GM12878 (cell line): ENCODE data around the gene MTHFD1L. TPM values are rescaled to one million over a fixed set of nuclear protein-coding genes. Genes with fewer than 3 reads are reported as not detected.

ENCODE experiments used
- ATAC-seq: fragments of 200-7000 bp; cut with Tn5 transposase; 3 replicates; pipeline ENCODE4 v1.9.1; 2020; ENCODE audit warnings: mild to moderate bottlenecking, moderate library complexity
- BruUV-seq: library from RNA; stranded (reverse); fragments of 400-500 nt; replicated peaks from 2 replicates; lab custom pipeline; 2021; lab: Mats Ljungman, UMichigan
- CTCF ChIA-PET: fragments of 300-600 bp; sonication (Branson Sonifier 250); formaldehyde crosslinking; extraction: SDS; loops from one replicate; lab custom pipeline; 2021; ENCODE audit warnings: inconsistent platforms; lab: Yijun Ruan, JAX
- POLR2A ChIA-PET: fragments of 350-600 bp; formaldehyde crosslinking; extraction: SDS; loops from one replicate; lab custom pipeline; 2021; ENCODE audit warnings: inconsistent platforms; lab: Charles Lee
- RAD21 ChIA-PET: fragments of 300-600 bp; sonication (Branson Sonifier 250); formaldehyde crosslinking; loops from one replicate; lab custom pipeline; 2023; ENCODE audit warnings: antibody characterized with exemption; ENCODE audit not compliant: unreplicated experiment; lab: Charles Lee
- SMC1A ChIA-PET: fragments of 300-600 bp; sonication (Branson Sonifier 250); formaldehyde crosslinking; loops from one replicate; lab custom pipeline; 2023; ENCODE audit not compliant: unreplicated experiment, uncharacterized antibody; lab: Charles Lee
- DNase-seq: peaks from one replicate; pipeline ENCODE4 v3.0.0-alpha.2; 2011; ENCODE audit warnings: low read depth, low spot score
- FAIRE-seq: peaks from 3 replicates; lab custom pipeline; 2011; peaks lifted over from hg19 to GRCh38; lab: Jason Lieb, UNC
- H2AFZ ChIP-seq: 2 replicates; pipeline ENCODE4 v1.6.0; 2011; ENCODE audit warnings: low read depth, low read length, control low read depth; ENCODE audit not compliant: control insufficient read depth
- H3K27ac ChIP-seq: 2 replicates; pipeline ENCODE4 v1.5.1; 2011; ENCODE audit warnings: control low read depth; ENCODE audit not compliant: control insufficient read depth, insufficient read depth
- H3K27me3 ChIP-seq, 2 experiments: replicated peaks in 1 of 2; 2 replicates each; pipeline versions ENCODE4 v1.6.0 to v1.6.1; 2011; ENCODE audit warnings: low read length in 1 of 2; ENCODE audit not compliant: control insufficient read depth in 2 of 2, insufficient read depth in 2 of 2
- H3K36me3 ChIP-seq, 2 experiments: 2 replicates each; pipeline ENCODE4 v1.5.1; 2011; ENCODE audit warnings: low read length in 1 of 2; ENCODE audit not compliant: control insufficient read depth in 2 of 2, insufficient read depth in 2 of 2
- H3K4me1 ChIP-seq: 2 replicates; pipeline ENCODE4 v1.6.1; 2011; ENCODE audit warnings: mild to moderate bottlenecking, low read length, moderate library complexity, mixed read lengths; ENCODE audit not compliant: control insufficient read depth, insufficient read depth
- H3K4me2 ChIP-seq: 2 replicates; pipeline ENCODE4 v1.6.0; 2011; ENCODE audit warnings: control low read depth; ENCODE audit not compliant: control insufficient read depth, insufficient read depth
- H3K4me3 ChIP-seq: fragments of 200-600 bp; sonication (generic); 2 replicates; pipeline ENCODE4 v1.5.1; 2016
- H3K79me2 ChIP-seq: 2 replicates; pipeline ENCODE4 v1.6.0; 2011; ENCODE audit warnings: low read length; ENCODE audit not compliant: control insufficient read depth, insufficient read depth
- H3K9ac ChIP-seq: 2 replicates; pipeline ENCODE4 v1.8.0; 2011; ENCODE audit warnings: low read length, control low read depth, mixed read lengths; ENCODE audit not compliant: control insufficient read depth, insufficient read depth
- H3K9me3 ChIP-seq: replicated peaks from 3 replicates; pipeline ENCODE4 v1.5.1; 2011; ENCODE audit warnings: mild to moderate bottlenecking, low read length; ENCODE audit not compliant: control insufficient read depth, insufficient read depth
- H4K20me1 ChIP-seq: 2 replicates; pipeline ENCODE4 v1.6.0; 2011; ENCODE audit not compliant: control insufficient read depth, insufficient read depth
- BCL11A ChIP-seq: IDR thresholded peaks from 2 replicates; pipeline ENCODE4 v1.6.1; 2011; ENCODE audit warnings: low read depth, low read length
- IKZF1 ChIP-seq: fragments of 450-650 bp; conservative IDR thresholded peaks from 2 replicates; pipeline ENCODE4 v1.6.1; 2017; ENCODE audit warnings: antibody characterized with exemption, mild to moderate bottlenecking
- JUND ChIP-seq: IDR thresholded peaks from 2 replicates; pipeline ENCODE4 v1.6.1; 2012; ENCODE audit warnings: low read depth, mild to moderate bottlenecking, low read length, improper control_type of control experiment, moderate library complexity
- MTA3 ChIP-seq: IDR thresholded peaks from 2 replicates; pipeline ENCODE4 v1.6.1; 2012; ENCODE audit warnings: low read length, inconsistent platforms, borderline replicate concordance
- NFIC ChIP-seq: IDR thresholded peaks from 2 replicates; pipeline ENCODE4 v1.6.1; 2012; ENCODE audit warnings: low read depth, mild to moderate bottlenecking, inconsistent platforms, low read length, moderate library complexity
- NFYA ChIP-seq: IDR thresholded peaks from 2 replicates; pipeline ENCODE4 v1.6.1; 2011; ENCODE audit warnings: low read depth, mild to moderate bottlenecking, low read length, improper control_type of control experiment, borderline replicate concordance
- PKNOX1 ChIP-seq: fragments of 450-650 bp; IDR thresholded peaks from 2 replicates; pipeline ENCODE4 v1.6.1; 2016; ENCODE audit warnings: mild to moderate bottlenecking
- RAD21 ChIP-seq: IDR thresholded peaks from 2 replicates; pipeline ENCODE4 v1.6.1; 2011; ENCODE audit warnings: mild to moderate bottlenecking, low read depth, low read length, moderate library complexity; ENCODE audit not compliant: insufficient read depth
- RB1 ChIP-seq: fragments of 450-650 bp; formaldehyde crosslinking; IDR thresholded peaks from 2 replicates; pipeline ENCODE4 v1.6.1; 2017; ENCODE audit warnings: mild to moderate bottlenecking, borderline replicate concordance
- RELB ChIP-seq: fragments of 450-650 bp; IDR thresholded peaks from 2 replicates; pipeline ENCODE4 v1.6.1; 2017; ENCODE audit warnings: low read depth, mild to moderate bottlenecking, moderate library complexity
- SUPT20H ChIP-seq: IDR thresholded peaks from 2 replicates; pipeline ENCODE4 v1.6.1; 2011; ENCODE audit warnings: low read depth, mild to moderate bottlenecking, low read length, moderate library complexity, borderline replicate concordance; ENCODE audit not compliant: control insufficient read depth
- YY1 ChIP-seq: IDR thresholded peaks from 2 replicates; pipeline ENCODE4 v1.6.1; 2011; ENCODE audit warnings: low read depth, mild to moderate bottlenecking, low read length
- ZBTB40 ChIP-seq: fragments of 450-650 bp; IDR thresholded peaks from 2 replicates; pipeline ENCODE4 v1.6.1; 2016; ENCODE audit warnings: mild to moderate bottlenecking, moderate library complexity, borderline replicate concordance
- ZNF274 ChIP-seq: IDR thresholded peaks from one replicate; pipeline ENCODE4 v1.8.0; 2011; ENCODE audit not compliant: insufficient read length, insufficient read depth
- WGBS: methylation state at CpG from one replicate; pipeline ENCODE4 v1.1.6; 2016; ENCODE audit warnings: low lambda C conversion rate; ENCODE audit not compliant: insufficient replicate concordance, insufficient coverage; ENCODE audit errors: missing lambda C conversion rate; 5-methylcytosine and 5-hydroxymethylcytosine counted together
- in situ Hi-C: fragments of 300-500 bp; cut with MboI; formaldehyde crosslinking; loops from 9 replicates; pipeline ENCODE4 v1.14.3; 2018; ENCODE audit warnings: mixed read lengths
- intact Hi-C: fragments of 100-400 bp; cut with micrococcal nuclease; formaldehyde crosslinking; loops from one replicate; pipeline ENCODE4 v1.14.2; 2022; ENCODE audit not compliant: unreplicated experiment
- polyA plus RNA-seq, 11 experiments: library from polyadenylated mRNA; depleted of rRNA in 4 of 11; unstranded in 6 of 11; stranded (reverse) in 5 of 11; fragments of >200 nt; fragmentation: Nextera tagmentation in 4 of 11; fragmentation: Illumina TruSeq in 1 of 11; extraction: Ambion mirVana in 4 of 11; extraction: Trizol in 1 of 11; gene quantifications; 1 replicate in 1 of 11; 2 replicates in 10 of 11; pipeline versions ENCODE4 v1.2.1 to v1.2.3, GENCODE V29; 2011 to 2016; ENCODE audit warnings: inconsistent platforms in 2 of 11, missing spikeins in 2 of 11, low read depth in 1 of 11
- total RNA-seq, 4 experiments: library from RNA; depleted of rRNA in 3 of 4; stranded (reverse); fragments of >200 nt in 3 of 4; fragmentation: Illumina TruSeq in 1 of 4; extraction: Trizol in 1 of 4; gene quantifications; 2 replicates each; pipeline versions ENCODE4 v1.2.1 to v1.2.3, GENCODE V29; 2013 to 2021

The MTHFD1L gene
- total and polyA plus RNA-seq, 10 of the 15 experiments (the other 5 are each of a cell fraction or from before 2014, with no cell fraction given), result 11.7 to 75.5 (median 28.8) TPM

DNA sequence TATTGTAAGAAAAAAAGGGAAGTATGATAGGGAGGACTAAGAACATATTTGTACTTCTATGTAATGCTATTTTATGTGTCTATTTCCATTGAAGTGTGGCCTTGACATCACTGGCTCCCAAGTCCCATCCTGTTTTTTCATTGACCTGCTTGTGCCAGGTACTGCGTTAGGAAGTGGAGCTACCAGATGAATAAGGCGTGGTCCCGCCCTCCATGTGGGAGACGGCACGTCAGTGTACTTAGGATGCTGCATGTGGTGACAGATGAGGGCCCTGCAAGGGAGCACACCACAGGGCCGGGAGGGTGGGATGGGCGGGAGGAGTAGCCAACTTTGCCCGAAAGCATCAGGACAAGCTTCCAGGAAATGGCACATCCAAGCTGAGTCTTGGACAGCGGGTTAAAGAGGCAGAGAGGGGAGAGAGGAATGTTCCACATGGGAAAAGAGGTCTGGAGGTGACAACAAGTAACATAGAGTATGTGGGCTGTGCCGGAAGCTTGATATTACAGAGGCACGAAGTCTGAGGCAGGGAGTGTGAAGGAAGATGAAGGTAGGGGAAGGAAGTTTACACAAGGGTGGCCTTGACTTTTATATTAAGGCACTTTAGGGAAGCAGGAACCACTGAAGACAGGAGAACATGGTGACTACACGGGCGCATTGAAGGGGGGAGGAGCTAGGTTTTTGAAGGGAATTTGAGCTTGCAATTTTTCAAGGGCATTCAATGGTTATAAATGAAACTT is 140.6 kb downstream of the MTHFD1L start:
- no peak for DNase-seq
- BruUV-seq, result no TSS peak
- H3K4me2 ChIP-seq, result no peak overlapping the region
- FAIRE-seq, result no peak
- in situ Hi-C loops, result no loop called here
- H3K4me3 ChIP-seq, result no peak overlapping the region
- no peaks in the 10 kb centered on the region for H3K9me3 ChIP-seq
- WGBS, result 98% methylated on average over 13 of the region's 13 CpGs
- no peaks in the 10 kb centered on the region for H3K79me2 ChIP-seq
- CTCF ChIA-PET, result interaction anchor here (0.8 to 2.8 kb wide), 4 partner anchors 8 to 328 kb away, joined by 3 to 28 read pairs (median 4); no protein-coding TSS in a partner anchor
- SMC1A ChIA-PET, result interaction anchor here (0.9 to 1.5 kb wide), 3 partner anchors 8 to 318 kb away, joined by 3 to 9 read pairs (median 8); no protein-coding TSS in a partner anchor
- ATAC-seq, result no peak
- TF ChIP-seq RELB, result no peak
- TF ChIP-seq SUPT20H, result no peak
- TF ChIP-seq IKZF1, result no peak
- no peak for TF ChIP-seq ZBTB40
- no peak for TF ChIP-seq YY1
- no peak for TF ChIP-seq RAD21
- no peak for TF ChIP-seq RB1
- no peak for TF ChIP-seq PKNOX1
- no peak for TF ChIP-seq JUND
- no peak for TF ChIP-seq MTA3
- no peak for TF ChIP-seq ZNF274
- no peak for TF ChIP-seq NFYA
- TF ChIP-seq BCL11A, result no peak
- TF ChIP-seq NFIC, result no peak
- H3K36me3 ChIP-seq, result peaks cover 0 to 6% of the 10 kb centered on the region in 2 experiments; a peak in 2 of 4 replicates
- H3K9ac ChIP-seq, result no peak overlapping the region
- no peak overlapping the region for H2AFZ ChIP-seq
- no peak overlapping the region for H3K27ac ChIP-seq
- intact Hi-C loops, result no loop called here
- no peaks in the 10 kb centered on the region for H3K27me3 ChIP-seq
- H4K20me1 ChIP-seq, result no peaks in the 10 kb centered on the region
- peaks cover 10% of the 10 kb centered on the region for H3K4me1 ChIP-seq
- RAD21 ChIA-PET, result no interaction called here
- POLR2A ChIA-PET, result no interaction called here
